Mucosa of descending colon (tissue), 3 donors: Measurements from ENCODE around the gene SRSF5. TPM values are rescaled to one million over a fixed set of nuclear protein-coding genes. Genes with fewer than 3 reads are reported as not detected.
"Not testable (repeated sequence)": the region's sequence is repeated elsewhere in the genome, so short reads cannot be mapped to it uniquely, and the experiment has no call there.

Source experiments
- ATAC-seq: fragments of 200-7000 bp; cut with Tn5 transposase; one replicate; pipeline ENCODE4 v1.9.1; 2020; ENCODE audit warnings: mild to moderate bottlenecking, moderate library complexity
- DNase-seq, 3 donors: peaks; one replicate each; pipeline ENCODE4 v3.0.0-alpha.2; 2020
- H3K36me3 ChIP-seq: fragments of 200-600 bp; one replicate; pipeline ENCODE4 v1.8.0; 2021; ENCODE audit warnings: low read depth, mild to moderate bottlenecking
- H3K4me1 ChIP-seq: fragments of 200-600 bp; one replicate; pipeline ENCODE4 v1.8.0; 2021; ENCODE audit warnings: low read depth, mild to moderate bottlenecking
- H3K4me3 ChIP-seq: fragments of 200-600 bp; one replicate; pipeline ENCODE4 v1.8.0; 2021; ENCODE audit warnings: mild to moderate bottlenecking
- H3K9me3 ChIP-seq: fragments of 200-600 bp; one replicate; pipeline ENCODE4 v1.8.0; 2021; ENCODE audit warnings: mild to moderate bottlenecking
- intact Hi-C, 2 donors: fragments of 100-400 bp; cut with DNase I in 1 of 2; cut with micrococcal nuclease in 1 of 2; formaldehyde crosslinking; loops; one replicate each; pipeline versions ENCODE4 v1.11.0 to v1.11.1; 2022; cut with DNase I, micrococcal nuclease
- total RNA-seq, 3 donors: library from RNA; stranded (reverse); fragmentation: NEBNext Ultra II Directional in 2 of 3; extraction: Animal tissue kit (Norgen Biotek cat#: 25700) in 2 of 3; gene quantifications; one replicate each; pipeline versions ENCODE4 v1.2.1 to v1.2.4, GENCODE V29; 2021 to 2023
- TF ChIP-seq, protein P1 (sequence below): fragments of 200-600 bp; IDR thresholded peaks from one replicate; pipeline ENCODE4 v1.8.0; 2022; ENCODE audit warnings: antibody characterized with exemption, mild to moderate bottlenecking
- donor health status: DM: no; HTN: no; CAD: no; lungs with moderate emphysema.
- donor health status: DM: no; HTN: no; CAD: no.
- donor health status: DM: no; HTN: yes; CAD: no.

SRSF5 gene
- total RNA-seq, 3 donors from 2014 or later = 324 to 383 (median 352) TPM

DNA sequence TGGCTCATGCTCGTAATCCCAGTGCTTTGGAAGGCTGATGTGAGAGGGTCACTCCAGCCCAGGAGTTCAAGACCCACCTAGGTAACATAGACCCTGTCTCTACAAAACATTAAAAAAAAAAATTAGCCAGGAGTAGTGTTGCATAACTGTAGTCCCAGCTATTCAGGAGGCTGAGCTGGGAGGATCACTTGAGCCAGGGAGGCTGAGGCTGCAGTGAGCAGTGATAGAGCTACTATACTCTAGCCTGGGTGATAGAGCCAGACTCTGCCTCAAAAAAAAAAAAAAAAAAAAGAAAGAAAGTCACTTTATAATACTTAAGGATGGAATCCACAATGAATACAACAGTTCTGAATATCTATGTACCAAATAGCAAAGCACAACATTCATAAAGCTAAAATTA is 40.2 kb downstream of the SRSF5 start:
- no peaks in the 10 kb centered on the region for H3K9me3 ChIP-seq
- ATAC-seq = no peak

DNA sequence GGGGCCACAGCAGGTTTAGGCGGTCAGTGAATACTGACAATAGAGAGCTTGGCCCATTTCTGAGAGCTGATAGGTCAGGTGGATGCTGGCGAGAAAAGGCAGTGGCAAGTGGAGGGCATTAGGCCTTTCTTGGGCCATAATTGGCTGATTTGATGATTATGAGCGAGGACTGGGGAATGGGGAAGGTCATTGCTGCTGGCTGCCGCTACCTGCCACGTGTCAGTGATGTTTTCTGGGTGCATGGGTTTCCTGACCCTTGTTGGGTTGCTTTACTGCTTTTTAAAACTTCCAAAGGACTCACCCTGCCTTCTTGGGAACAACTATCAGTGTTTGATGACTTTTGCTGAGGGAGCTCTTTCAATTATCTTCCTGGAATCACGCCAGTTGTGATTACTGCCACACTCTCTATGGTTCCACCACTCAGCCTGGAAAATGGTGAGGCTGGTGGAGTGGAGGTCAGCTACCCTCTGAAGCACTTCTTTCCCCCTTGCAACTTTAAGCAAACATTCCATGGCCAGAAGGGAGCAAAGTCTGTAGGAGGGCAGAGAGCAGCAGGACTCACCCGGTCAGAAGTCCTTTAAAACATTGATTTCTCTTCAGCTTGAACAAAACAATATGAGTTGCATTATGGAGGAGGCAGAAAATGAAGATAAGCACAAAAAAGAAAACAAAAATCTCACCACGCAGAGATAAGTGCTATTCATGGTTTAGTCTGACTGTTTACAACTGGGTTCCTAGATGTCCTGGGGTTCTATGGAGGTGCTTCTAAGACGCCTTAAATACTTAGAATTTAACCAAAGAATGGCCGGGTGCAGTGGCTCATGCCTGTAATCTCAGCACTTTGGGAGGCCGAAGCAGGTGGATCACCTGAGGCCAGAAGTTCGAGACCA is 42.2 kb downstream of the SRSF5 start:
- intact Hi-C loops = no loop called here
- no peak for DNase-seq
- Histone ChIP-seq H3K4me1 (no peaks in the 10 kb centered on the region), H3K36me3 (no peaks in the 10 kb centered on the region), H3K4me3 (no peak overlapping the region), H3K9me3 (no peaks in the 10 kb centered on the region)
- TF ChIP-seq, protein P1, sequence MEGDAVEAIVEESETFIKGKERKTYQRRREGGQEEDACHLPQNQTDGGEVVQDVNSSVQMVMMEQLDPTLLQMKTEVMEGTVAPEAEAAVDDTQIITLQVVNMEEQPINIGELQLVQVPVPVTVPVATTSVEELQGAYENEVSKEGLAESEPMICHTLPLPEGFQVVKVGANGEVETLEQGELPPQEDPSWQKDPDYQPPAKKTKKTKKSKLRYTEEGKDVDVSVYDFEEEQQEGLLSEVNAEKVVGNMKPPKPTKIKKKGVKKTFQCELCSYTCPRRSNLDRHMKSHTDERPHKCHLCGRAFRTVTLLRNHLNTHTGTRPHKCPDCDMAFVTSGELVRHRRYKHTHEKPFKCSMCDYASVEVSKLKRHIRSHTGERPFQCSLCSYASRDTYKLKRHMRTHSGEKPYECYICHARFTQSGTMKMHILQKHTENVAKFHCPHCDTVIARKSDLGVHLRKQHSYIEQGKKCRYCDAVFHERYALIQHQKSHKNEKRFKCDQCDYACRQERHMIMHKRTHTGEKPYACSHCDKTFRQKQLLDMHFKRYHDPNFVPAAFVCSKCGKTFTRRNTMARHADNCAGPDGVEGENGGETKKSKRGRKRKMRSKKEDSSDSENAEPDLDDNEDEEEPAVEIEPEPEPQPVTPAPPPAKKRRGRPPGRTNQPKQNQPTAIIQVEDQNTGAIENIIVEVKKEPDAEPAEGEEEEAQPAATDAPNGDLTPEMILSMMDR = no peak
- no peak for ATAC-seq

More for the DNA sequence above, 40.2 kb downstream of the SRSF5 start:
- no peaks in the 10 kb centered on the region for H3K36me3 ChIP-seq
- TF ChIP-seq, protein P1 = no peak
- no peaks in the 10 kb centered on the region for H3K4me1 ChIP-seq
- intact Hi-C loops = no loop called here
- H3K4me3 ChIP-seq = no peak overlapping the region
- DNase-seq = no peak

DNA sequence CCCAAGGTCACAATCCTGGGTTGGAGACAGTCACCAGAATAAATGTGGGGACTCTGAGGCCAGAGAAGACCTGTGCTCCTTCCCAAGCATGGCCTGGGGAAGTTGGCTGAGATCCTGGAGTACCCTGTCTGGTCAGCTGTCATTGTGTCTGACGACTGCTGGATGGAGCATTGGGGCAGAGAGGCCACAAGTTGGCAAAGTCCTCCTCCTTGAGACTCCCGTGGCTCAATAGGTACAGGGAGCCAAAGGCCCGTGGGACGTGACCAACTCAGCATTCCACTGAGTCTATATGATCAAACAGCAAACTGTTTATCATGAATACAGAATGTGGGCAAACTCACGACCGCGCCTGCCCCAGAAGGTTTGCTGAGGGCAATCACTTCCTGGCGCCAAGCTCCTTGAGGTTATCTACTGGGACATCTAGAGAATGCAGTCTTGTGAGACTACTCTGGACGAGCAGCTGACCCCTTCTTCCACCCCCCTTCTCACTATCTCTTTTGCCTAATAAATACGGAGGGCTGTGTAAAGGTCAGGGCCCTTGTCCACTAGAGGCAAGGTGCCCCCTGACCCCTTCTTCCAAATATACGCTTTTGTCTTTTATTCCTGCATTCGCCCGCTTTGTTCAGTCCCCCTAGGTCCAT is 44.4 kb downstream of the SRSF5 start:
- no peaks in the 10 kb centered on the region for H3K9me3 ChIP-seq
- intact Hi-C loops = loop anchor here in 1 of 2 donors (10.0 kb wide), 1 partner anchor 213 kb away; no protein-coding TSS in a partner anchor
- DNase-seq (no peak), ATAC-seq (no peak)
- H3K4me1 ChIP-seq = peaks cover 3% of the 10 kb centered on the region
- no peaks in the 10 kb centered on the region for H3K36me3 ChIP-seq
- H3K4me3 ChIP-seq = no peak overlapping the region
- TF ChIP-seq, protein P1 = no peak

DNA sequence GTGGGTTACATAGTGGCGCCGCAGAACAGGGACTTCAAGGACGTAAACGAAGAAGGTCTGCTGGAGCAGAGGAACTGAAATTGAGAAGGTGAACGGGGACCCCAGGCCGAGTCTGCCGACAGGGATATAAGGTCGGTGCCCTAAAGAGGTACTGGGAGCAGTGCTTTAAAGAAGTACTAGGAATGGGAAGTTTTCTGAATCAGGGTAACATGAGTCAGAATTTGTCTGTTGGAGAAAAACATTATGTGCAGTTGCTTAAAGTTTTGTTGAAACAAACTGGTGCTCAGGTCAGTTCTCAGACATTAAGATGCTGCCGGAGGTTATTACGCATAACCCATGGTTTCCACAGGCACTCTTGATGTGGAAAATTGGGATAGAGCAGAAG is 44.9 kb downstream of the SRSF5 start:
- Histone ChIP-seq H3K36me3 (no peaks in the 10 kb centered on the region), H3K4me1 (peaks cover 3% of the 10 kb centered on the region), H3K4me3 (no peak overlapping the region), H3K9me3 (no peaks in the 10 kb centered on the region)
- TF ChIP-seq, protein P1 = no peak
- DNase-seq (no peak), ATAC-seq (no peak)
- intact Hi-C loops = loop anchor here in 1 of 2 donors (10.0 kb wide), 1 partner anchor 213 kb away; no protein-coding TSS in a partner anchor

DNA sequence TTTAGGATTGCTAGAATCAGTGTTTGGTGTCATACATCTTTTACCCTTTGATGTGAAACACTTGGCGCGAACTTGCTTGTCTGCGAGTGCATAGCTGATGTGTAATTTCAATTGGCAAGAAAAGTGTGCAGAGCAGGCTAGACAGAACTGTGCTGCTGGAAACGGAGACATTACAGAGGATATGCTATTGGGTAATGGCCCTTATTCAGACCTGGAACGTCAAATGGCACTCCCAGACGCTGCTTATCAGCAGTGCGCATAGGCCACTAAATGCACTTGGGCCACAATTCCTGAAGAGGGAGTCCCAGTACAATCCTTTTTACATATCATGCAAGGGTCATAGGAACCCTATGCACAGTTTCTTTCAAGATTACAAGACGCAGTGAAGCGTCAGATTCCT is 45.8 kb downstream of the SRSF5 start:
- no peak for DNase-seq
- no peak overlapping the region for H3K4me3 ChIP-seq
- ATAC-seq = no peak
- TF ChIP-seq, protein P1 = no peak
- peaks cover 3% of the 10 kb centered on the region for H3K4me1 ChIP-seq
- intact Hi-C loops = loop anchor here in 1 of 2 donors (10.0 kb wide), 1 partner anchor 212 kb away; no protein-coding TSS in a partner anchor
- H3K9me3 ChIP-seq = no peaks in the 10 kb centered on the region
- no peaks in the 10 kb centered on the region for H3K36me3 ChIP-seq

DNA sequence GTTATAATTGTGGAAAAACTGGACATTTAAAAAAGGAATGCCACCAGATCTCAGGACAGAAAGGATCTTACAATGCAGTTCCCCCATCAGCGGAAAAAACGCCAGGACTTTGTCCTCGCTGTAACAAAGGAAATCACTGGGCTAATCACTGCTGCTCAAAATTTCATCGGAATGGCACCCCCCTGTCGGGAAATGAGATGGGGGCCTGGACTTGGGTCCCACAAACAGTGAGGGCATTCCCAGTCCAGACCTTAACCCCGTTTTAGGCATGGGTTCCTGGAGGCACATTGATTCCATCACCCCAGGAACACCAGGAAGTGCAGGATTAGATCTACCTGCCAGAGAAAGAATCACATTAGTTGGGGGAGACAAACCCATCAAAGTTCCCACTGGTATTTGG is 46.4 kb downstream of the SRSF5 start:
- not testable (repeated sequence) for H3K4me1 ChIP-seq, H3K36me3 ChIP-seq, DNase-seq, H3K4me3 ChIP-seq, H3K9me3 ChIP-seq, ATAC-seq
- intact Hi-C loops = loop anchor here in 1 of 2 donors (10.0 kb wide), 1 partner anchor 211 kb away; no protein-coding TSS in a partner anchor
